Suprapubic skin (tissue), 3 donors: ENCODE results near the gene DAB2IP.

Source experiments
- CTCF ChIP-seq, 2 donors: fragments of 200-600 bp in 1 of 2; fragments of 450-650 bp in 1 of 2; sonication (generic) in 1 of 2; IDR thresholded peaks; one replicate each; pipeline ENCODE4 v1.5.1; 2016 to 2019; ENCODE audit warnings: antibody characterized with exemption in 2 of 2, mild to moderate bottlenecking in 1 of 2, moderate library complexity in 1 of 2
- EP300 ChIP-seq: sonication (generic); formaldehyde crosslinking; IDR thresholded peaks from one replicate; pipeline ENCODE4 v1.6.1; 2017; ENCODE audit warnings: antibody characterized with exemption
- POLR2A ChIP-seq, 2 donors: fragments of 450-650 bp; IDR thresholded peaks; one replicate each; pipeline ENCODE4 v1.6.1; 2017; ENCODE audit warnings: antibody characterized with exemption in 2 of 2, mild to moderate bottlenecking in 2 of 2, moderate library complexity in 2 of 2

DNA sequence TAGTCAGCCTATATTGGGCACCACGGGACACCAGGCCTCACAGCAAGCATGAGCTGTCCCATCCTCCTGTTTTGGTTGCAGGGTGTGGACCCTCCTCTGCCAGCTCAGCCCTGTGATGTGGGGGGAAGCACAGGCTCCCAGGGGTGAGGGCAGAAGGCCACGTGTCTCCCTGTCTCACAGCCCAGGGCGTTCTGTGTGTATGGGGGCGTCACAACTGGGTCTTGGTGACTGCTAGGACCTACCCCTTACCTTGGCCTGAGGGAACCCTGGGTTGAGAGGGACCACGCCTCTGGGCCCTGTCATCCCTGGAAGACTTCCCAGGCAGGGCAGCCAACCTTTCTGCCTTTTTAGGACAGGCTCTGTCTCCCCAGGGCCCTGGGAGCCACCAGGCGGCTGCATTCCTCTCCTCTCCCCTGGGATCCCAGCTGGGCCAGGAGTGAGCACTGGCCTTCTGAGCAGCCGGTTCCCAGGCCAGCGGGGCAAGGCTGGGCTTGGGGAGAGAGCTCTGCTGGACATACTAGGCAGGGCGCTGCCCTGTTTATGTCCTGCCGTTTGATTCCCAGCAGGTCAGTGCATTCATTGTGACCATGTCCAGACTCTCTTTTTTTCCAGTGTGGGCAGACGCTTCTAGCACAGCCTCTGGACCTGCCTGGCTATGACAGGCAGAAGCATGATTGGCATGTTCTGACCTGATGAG is 97.4 kb downstream of the DAB2IP start:
- TF ChIP-seq CTCF (IDR thresholded peaks at IDR 0.05) (no peak), POLR2A (IDR thresholded peaks at IDR 0.05) (no peak), EP300 (no peak)
